ENCODE results near the gene LEMD2.
A peak's percentile ranks its signal among the peaks of the same experiment; 100 is the strongest.

- no peak for TF ChIP-seq CTCF (IDR thresholded peaks at IDR 0.05 in 8 of 11, conservative IDR thresholded peaks at IDR 0.05 in 3 of 11)
- peak; percentile 50 to 68 (median 65) for TF ChIP-seq POLR2AphosphoS5 (IDR thresholded peaks at IDR 0.05)
- no peak for TF ChIP-seq POLR2A (IDR thresholded peaks at IDR 0.05)
Observed at GRCh38 chr6:33770124-33770832, 18.7 kb downstream of the LEMD2 start.
